ENCODE results near the gene SARM1. TPM values are rescaled to one million over a fixed set of nuclear protein-coding genes. Genes with fewer than 3 reads are reported as not detected.

SARM1 gene
- total and polyA plus RNA-seq, 9 of the 15 experiments (the other 6 are each of a cell fraction or from before 2014, with no cell fraction given): 0.04 to 0.55 (median 0.11) TPM; not detected in 2

DNA sequence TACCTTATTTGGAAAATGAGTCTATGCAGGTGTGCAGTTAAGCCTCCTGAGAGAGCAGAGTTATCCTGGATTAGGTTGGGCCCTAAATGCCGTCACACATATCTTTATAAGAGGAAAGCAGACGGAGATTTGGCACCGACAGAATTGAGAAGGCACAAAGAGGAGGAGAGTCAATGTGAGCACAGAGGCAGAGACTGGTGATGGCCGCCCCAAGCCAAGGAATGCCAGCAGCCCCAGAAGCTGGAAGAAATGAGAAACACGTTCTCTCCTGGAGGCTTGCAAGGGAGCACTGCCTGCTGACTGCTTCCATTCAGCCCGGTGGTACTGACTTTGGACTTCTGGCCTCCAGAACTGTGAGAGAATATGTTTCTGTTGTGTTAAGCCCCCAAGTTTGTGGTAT lies 31.4 kb downstream of the SARM1 start:
- H3K9me1 ChIP-seq (ENCODE audit: control insufficient read depth, insufficient read depth, low read length): peaks cover 3% of the 10 kb centered on the region
- H4K20me1 ChIP-seq (replicated peaks; ENCODE audit: control insufficient read depth, insufficient read depth, low read length): 0 out of 2 replicates have a peak, but pooled peaks cover 4% of the 10 kb centered on the region
- ATAC-seq (no peak), FAIRE-seq (no peak), DNase-seq (ENCODE audit: extremely low read depth in 1 of 4, low spot score in 3 of 4) (no peak)
- no peaks in the 10 kb centered on the region for H3K9me3 ChIP-seq (replicated peaks; ENCODE audit: control insufficient read depth, insufficient read depth, low read depth, low read length)
- ChIA-PET POLR2A (no interaction called here), CTCF (ENCODE audit: low intra/inter-chr PET ratio) (no interaction called here)
- H2AFZ ChIP-seq (ENCODE audit: low read depth, low read length): no peak overlapping the region
- intact Hi-C loops (cut with micrococcal nuclease): no loop called here
- H3K36me3 ChIP-seq (ENCODE audit: control insufficient read depth, insufficient read depth, low read length): peaks cover 14% of the 10 kb centered on the region; the same call in 1 of the 3 replicates
- no peak overlapping the region for H3K9ac ChIP-seq (ENCODE audit: insufficient read depth in 1 of 2, low read depth in 2 of 2, low read length in 2 of 2)
- BruUV-seq (replicated peaks): no TSS peak
- TF ChIP-seq ARID2 (IDR thresholded peaks at IDR 0.05) (no peak), RHOXF2B (CRISPR knock-in tag; conservative IDR thresholded peaks at IDR 0.05) (no peak), ZBTB8A (IDR thresholded peaks at IDR 0.05; ENCODE audit: partially characterized antibody) (no peak), ZFP30 (CRISPR knock-in tag; IDR thresholded peaks at IDR 0.05; ENCODE audit: borderline replicate concordance) (no peak)
- no peak overlapping the region for H3K4me3 ChIP-seq
- in situ Hi-C loops (cut with MboI): no loop called here
- H3K4me2 ChIP-seq (ENCODE audit: insufficient read depth, low read length): no peak overlapping the region
- WGBS (ENCODE audit: insufficient coverage, low coverage, missing lambda C conversion rate): 69% methylated on average over 6 of the region's 6 CpGs
- H3K4me1 ChIP-seq (replicated peaks in 1 of 2; ENCODE audit: control insufficient read depth in 2 of 2, insufficient read depth in 2 of 2, low read length in 2 of 2): peaks cover 8 to 21% of the 10 kb centered on the region in 2 experiments; a peak in 3 of 5 replicates
- H3K79me2 ChIP-seq (ENCODE audit: control insufficient read depth, insufficient read depth, low read length): peaks cover 2% of the 10 kb centered on the region; the same call in 1 of the 3 replicates
- H3K27ac ChIP-seq (ENCODE audit: extremely low read depth, low read depth, low read length): no peak overlapping the region
- H3K27me3 ChIP-seq (ENCODE audit: control insufficient read depth in 2 of 2, insufficient read depth in 2 of 2, low read length in 2 of 2): no peaks in the 10 kb centered on the region

DNA sequence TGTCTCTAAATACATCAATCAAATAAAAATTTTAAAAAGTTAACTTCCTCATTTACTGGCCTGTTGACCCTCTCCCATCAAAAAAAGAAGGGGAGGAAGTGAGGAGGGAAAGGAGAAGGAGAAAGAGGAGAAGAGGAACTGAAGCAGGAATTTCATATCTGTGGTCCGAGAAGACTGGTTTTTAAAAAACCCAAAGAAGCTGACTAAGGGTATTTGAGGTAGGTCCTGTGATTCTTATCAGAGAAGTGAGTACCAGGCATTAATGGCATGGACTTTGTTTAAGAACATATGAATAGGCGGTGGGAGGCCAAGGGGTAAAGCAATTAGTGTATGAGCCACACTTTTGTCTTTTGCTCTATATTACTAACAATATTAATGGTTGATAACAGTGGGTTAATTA lies 32.5 kb downstream of the SARM1 start:
- Histone ChIP-seq H2AFZ (ENCODE audit: low read depth, low read length) (no peak overlapping the region), H3K9me3 (replicated peaks; ENCODE audit: control insufficient read depth, insufficient read depth, low read depth, low read length) (no peaks in the 10 kb centered on the region), H3K27me3 (ENCODE audit: control insufficient read depth in 2 of 2, insufficient read depth in 2 of 2, low read length in 2 of 2) (no peaks in the 10 kb centered on the region), H3K9ac (ENCODE audit: insufficient read depth in 1 of 2, low read depth in 2 of 2, low read length in 2 of 2) (no peak overlapping the region), H3K4me2 (ENCODE audit: insufficient read depth, low read length) (no peak overlapping the region), H3K4me3 (no peak overlapping the region), H3K79me2 (ENCODE audit: control insufficient read depth, insufficient read depth, low read length) (peaks cover 2% of the 10 kb centered on the region; the same call in 1 of the 3 replicates), H3K27ac (ENCODE audit: extremely low read depth, low read depth, low read length) (no peak overlapping the region), H3K4me1 (replicated peaks in 1 of 2; ENCODE audit: control insufficient read depth in 2 of 2, insufficient read depth in 2 of 2, low read length in 2 of 2) (peaks cover 8 to 21% of the 10 kb centered on the region in 2 experiments; a peak in 3 of 5 replicates), H3K9me1 (ENCODE audit: control insufficient read depth, insufficient read depth, low read length) (peaks cover 3% of the 10 kb centered on the region), H4K20me1 (replicated peaks; ENCODE audit: control insufficient read depth, insufficient read depth, low read length) (no peaks in the 10 kb centered on the region), H3K36me3 (ENCODE audit: control insufficient read depth, insufficient read depth, low read length) (peaks cover 14% of the 10 kb centered on the region; the same call in 1 of the 3 replicates)
- ATAC-seq: no peak
- no TSS peak for BruUV-seq (replicated peaks)
- intact Hi-C loops (cut with micrococcal nuclease): no loop called here
- no peak for FAIRE-seq
- in situ Hi-C loops (cut with MboI): no loop called here
- POLR2A ChIA-PET: interaction anchor here (0.6 to 2.5 kb wide), 6 partner anchors 10 to 73 kb away, joined by 3 to 8 read pairs (median 5); no protein-coding TSS in a partner anchor
- DNase-seq (ENCODE audit: extremely low read depth in 1 of 4, low spot score in 3 of 4): no peak
- 72% methylated on average over 2 of the region's 2 CpGs for WGBS (ENCODE audit: insufficient coverage, low coverage, missing lambda C conversion rate)
- CTCF ChIA-PET (ENCODE audit: low intra/inter-chr PET ratio): no interaction called here
- TF ChIP-seq SAFB2 (IDR thresholded peaks at IDR 0.05; ENCODE audit: borderline replicate concordance, low read depth, low read length, severe bottlenecking) (no peak), MAFG (tag; conservative IDR thresholded peaks at IDR 0.05) (peak; percentile 71), SPI1 (IDR thresholded peaks at IDR 0.05; ENCODE audit: borderline replicate concordance, low read depth, low read length) (peak; percentile 27; the same call in 1 of the 2 replicates), TBL1XR1 (IDR thresholded peaks at IDR 0.05; ENCODE audit: low read length in 2 of 2) (no peak), SUPT5H (IDR thresholded peaks at IDR 0.05) (no peak), STAG1 (CRISPR knock-in tag; IDR thresholded peaks at IDR 0.05; ENCODE audit: borderline replicate concordance) (no peak), MAFF (IDR thresholded peaks at IDR 0.05; ENCODE audit: low read length) (peak; percentile 79), GATAD2B (IDR thresholded peaks at IDR 0.05; ENCODE audit: borderline replicate concordance) (no peak), IRF2 (CRISPR knock-in tag; IDR thresholded peaks at IDR 0.05) (no peak)
- TF ChIP-seq, protein P1, sequence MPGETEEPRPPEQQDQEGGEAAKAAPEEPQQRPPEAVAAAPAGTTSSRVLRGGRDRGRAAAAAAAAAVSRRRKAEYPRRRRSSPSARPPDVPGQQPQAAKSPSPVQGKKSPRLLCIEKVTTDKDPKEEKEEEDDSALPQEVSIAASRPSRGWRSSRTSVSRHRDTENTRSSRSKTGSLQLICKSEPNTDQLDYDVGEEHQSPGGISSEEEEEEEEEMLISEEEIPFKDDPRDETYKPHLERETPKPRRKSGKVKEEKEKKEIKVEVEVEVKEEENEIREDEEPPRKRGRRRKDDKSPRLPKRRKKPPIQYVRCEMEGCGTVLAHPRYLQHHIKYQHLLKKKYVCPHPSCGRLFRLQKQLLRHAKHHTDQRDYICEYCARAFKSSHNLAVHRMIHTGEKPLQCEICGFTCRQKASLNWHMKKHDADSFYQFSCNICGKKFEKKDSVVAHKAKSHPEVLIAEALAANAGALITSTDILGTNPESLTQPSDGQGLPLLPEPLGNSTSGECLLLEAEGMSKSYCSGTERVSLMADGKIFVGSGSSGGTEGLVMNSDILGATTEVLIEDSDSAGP (CRISPR knock-in tag; IDR thresholded peaks at IDR 0.05): no peak
- TF ChIP-seq, protein P2, sequence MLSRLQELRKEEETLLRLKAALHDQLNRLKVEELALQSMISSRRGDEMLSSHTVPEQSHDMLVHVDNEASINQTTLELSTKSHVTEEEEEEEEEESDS (CRISPR knock-in tag; IDR thresholded peaks at IDR 0.05): no peak

All from K562 (cell line).